IgD-negative memory B cell (primary cell): ENCODE results near the gene GPC5. TPM values are rescaled to one million over a fixed set of nuclear protein-coding genes. Genes with fewer than 3 reads are reported as not detected.

ENCODE experiments used
- H3K27ac Mint-ChIP-seq, 3 donors: one replicate each; pipeline ENCODE4 v1.8.0; 2020 to 2022; ENCODE audit warnings: mild to moderate bottlenecking in 3 of 3, mixed read lengths in 3 of 3, moderate library complexity in 1 of 3
- H3K27me3 Mint-ChIP-seq: one replicate; pipeline ENCODE4 v1.8.0; 2021; ENCODE audit warnings: mixed read lengths
- H3K36me3 Mint-ChIP-seq: one replicate; pipeline ENCODE4 v1.8.0; 2020; ENCODE audit warnings: mild to moderate bottlenecking, mixed read lengths
- H3K4me1 Mint-ChIP-seq, 3 donors: one replicate each; pipeline ENCODE4 v1.8.0; 2020 to 2022; ENCODE audit warnings: mixed read lengths in 3 of 3, mild to moderate bottlenecking in 1 of 3
- H3K4me3 Mint-ChIP-seq, 4 donors: one replicate each; pipeline ENCODE4 v1.8.0; 2020 to 2022; ENCODE audit warnings: mild to moderate bottlenecking in 4 of 4, mixed read lengths in 4 of 4, moderate library complexity in 3 of 4
- H3K9me3 Mint-ChIP-seq, 3 donors: one replicate each; pipeline ENCODE4 v1.8.0; 2020 to 2021; ENCODE audit warnings: mixed read lengths in 3 of 3, mild to moderate bottlenecking in 1 of 3
- polyA plus RNA-seq: library from polyadenylated mRNA; unstranded; fragments of 300-500 nt; fragmentation: Illumina TruSeq; gene quantifications from one replicate; pipeline ENCODE4 v1.2.3, GENCODE V29; 2021

GPC5 gene
- polyA plus RNA-seq, 1 donor from 2014 or later: 0.24 TPM

GRCh38 chr13:91805605-91806004 lies 407.2 kb downstream of the GPC5 start:
- Mint-ChIP-seq H3K36me3 (no peaks in the 10 kb centered on the region), H3K4me1 (peaks cover 0 to 2% (median 0%) of the 10 kb centered on the region in 3 donors), H3K27me3 (no peaks in the 10 kb centered on the region), H3K9me3 (no peaks in the 10 kb centered on the region), H3K27ac (no peak overlapping the region), H3K4me3 (no peak overlapping the region)

- no peaks in the 10 kb centered on the region for H3K36me3 Mint-ChIP-seq
- H3K4me3 Mint-ChIP-seq: no peak overlapping the region
- no peak overlapping the region for H3K27ac Mint-ChIP-seq
- no peaks in the 10 kb centered on the region for H3K27me3 Mint-ChIP-seq
- H3K4me1 Mint-ChIP-seq: peaks cover 0 to 2% (median 0%) of the 10 kb centered on the region in 3 donors
- no peaks in the 10 kb centered on the region for H3K9me3 Mint-ChIP-seq
These were observed 410.7 kb downstream of the GPC5 start for GRCh38 chr13:91809161-91809560.

GRCh38 chr13:91813253-91813652 lies 414.8 kb downstream of the GPC5 start:
- H3K27me3 Mint-ChIP-seq: no peaks in the 10 kb centered on the region
- H3K27ac Mint-ChIP-seq: no peak overlapping the region
- H3K9me3 Mint-ChIP-seq: no peaks in the 10 kb centered on the region
- peaks cover 0 to 2% (median 0%) of the 10 kb centered on the region in 3 donors for H3K4me1 Mint-ChIP-seq
- no peak overlapping the region for H3K4me3 Mint-ChIP-seq
- no peaks in the 10 kb centered on the region for H3K36me3 Mint-ChIP-seq

GRCh38 chr13:91816263-91816807 lies 417.9 kb downstream of the GPC5 start:
- H3K27ac Mint-ChIP-seq: no peak overlapping the region
- H3K27me3 Mint-ChIP-seq: no peaks in the 10 kb centered on the region
- no peak overlapping the region for H3K4me3 Mint-ChIP-seq
- peaks cover 0 to 2% (median 0%) of the 10 kb centered on the region in 3 donors for H3K4me1 Mint-ChIP-seq
- H3K36me3 Mint-ChIP-seq: no peaks in the 10 kb centered on the region
- H3K9me3 Mint-ChIP-seq: no peaks in the 10 kb centered on the region

GRCh38 chr13:91817250-91817649 lies 418.8 kb downstream of the GPC5 start:
- Mint-ChIP-seq H3K36me3 (no peaks in the 10 kb centered on the region), H3K4me1 (peaks cover 0 to 2% (median 0%) of the 10 kb centered on the region in 3 donors), H3K27me3 (no peaks in the 10 kb centered on the region), H3K4me3 (no peak overlapping the region), H3K9me3 (no peaks in the 10 kb centered on the region), H3K27ac (no peak overlapping the region)

- no peak overlapping the region for H3K27ac Mint-ChIP-seq
- H3K4me1 Mint-ChIP-seq: no peaks in the 10 kb centered on the region
- no peak overlapping the region for H3K4me3 Mint-ChIP-seq
These were observed 426.0 kb downstream of the GPC5 start for GRCh38 chr13:91824416-91824815.

GRCh38 chr13:91825516-91825915 lies 427.1 kb downstream of the GPC5 start:
- Mint-ChIP-seq H3K27ac (no peak overlapping the region), H3K9me3 (peaks cover 0 to 19% (median 5%) of the 10 kb centered on the region in 3 donors), H3K4me3 (no peak overlapping the region), H3K4me1 (no peaks in the 10 kb centered on the region), H3K27me3 (no peaks in the 10 kb centered on the region), H3K36me3 (no peaks in the 10 kb centered on the region)

More at GRCh38 chr13:91824416-91824815, 426.0 kb downstream of the GPC5 start:
- Mint-ChIP-seq H3K27me3 (no peaks in the 10 kb centered on the region), H3K9me3 (peaks cover 0 to 14% (median 2%) of the 10 kb centered on the region in 3 donors), H3K36me3 (no peaks in the 10 kb centered on the region)

GRCh38 chr13:91836553-91836952 lies 438.1 kb downstream of the GPC5 start:
- H3K9me3 Mint-ChIP-seq: peaks cover 4 to 8% (median 6%) of the 10 kb centered on the region in 3 donors
- H3K27ac Mint-ChIP-seq: no peak overlapping the region
- H3K36me3 Mint-ChIP-seq: no peaks in the 10 kb centered on the region
- H3K27me3 Mint-ChIP-seq: no peaks in the 10 kb centered on the region
- no peak overlapping the region for H3K4me3 Mint-ChIP-seq
- no peaks in the 10 kb centered on the region for H3K4me1 Mint-ChIP-seq

- Mint-ChIP-seq H3K9me3 (peaks cover 0 to 18% (median 3%) of the 10 kb centered on the region in 3 donors), H3K36me3 (no peaks in the 10 kb centered on the region), H3K27ac (no peak overlapping the region), H3K27me3 (no peaks in the 10 kb centered on the region), H3K4me1 (no peaks in the 10 kb centered on the region), H3K4me3 (no peak overlapping the region)
These were observed 447.2 kb downstream of the GPC5 start for GRCh38 chr13:91845612-91846011.

GRCh38 chr13:91863699-91864098 lies 465.3 kb downstream of the GPC5 start:
- Mint-ChIP-seq H3K4me3 (no peak overlapping the region), H3K36me3 (no peaks in the 10 kb centered on the region), H3K4me1 (peaks cover 0 to 2% (median 0%) of the 10 kb centered on the region in 3 donors), H3K27me3 (no peaks in the 10 kb centered on the region), H3K27ac (no peak overlapping the region), H3K9me3 (peaks cover 0 to 6% (median 3%) of the 10 kb centered on the region in 3 donors)

- Mint-ChIP-seq H3K27ac (no peak overlapping the region), H3K36me3 (no peaks in the 10 kb centered on the region), H3K4me1 (peaks cover 0 to under 1% (median 0%) of the 10 kb centered on the region in 3 donors), H3K9me3 (peaks cover 3 to 6% (median 6%) of the 10 kb centered on the region in 3 donors), H3K27me3 (no peaks in the 10 kb centered on the region), H3K4me3 (peak overlapping the region in 1 of 4 donors; percentile 4)
These were observed 469.9 kb downstream of the GPC5 start for GRCh38 chr13:91868351-91868750.

GRCh38 chr13:91878491-91878890 lies 480.1 kb downstream of the GPC5 start:
- Mint-ChIP-seq H3K9me3 (peaks cover 3 to 6% (median 4%) of the 10 kb centered on the region in 3 donors), H3K4me3 (no peak overlapping the region), H3K4me1 (no peaks in the 10 kb centered on the region), H3K27me3 (no peaks in the 10 kb centered on the region), H3K36me3 (no peaks in the 10 kb centered on the region), H3K27ac (no peak overlapping the region)

- no peaks in the 10 kb centered on the region for H3K4me1 Mint-ChIP-seq
- H3K36me3 Mint-ChIP-seq: no peaks in the 10 kb centered on the region
- no peak overlapping the region for H3K27ac Mint-ChIP-seq
- H3K4me3 Mint-ChIP-seq: no peak overlapping the region
- H3K9me3 Mint-ChIP-seq: peaks cover 5 to 6% (median 6%) of the 10 kb centered on the region in 3 donors
- H3K27me3 Mint-ChIP-seq: no peaks in the 10 kb centered on the region
These were observed 480.9 kb downstream of the GPC5 start for GRCh38 chr13:91879360-91879759.

- Mint-ChIP-seq H3K27ac (no peak overlapping the region), H3K36me3 (no peaks in the 10 kb centered on the region), H3K4me1 (no peaks in the 10 kb centered on the region), H3K4me3 (no peak overlapping the region), H3K27me3 (no peaks in the 10 kb centered on the region), H3K9me3 (peaks cover 0 to 12% (median 5%) of the 10 kb centered on the region in 3 donors)
These were observed 484.5 kb downstream of the GPC5 start for GRCh38 chr13:91882918-91883317.

- H3K9me3 Mint-ChIP-seq: peaks cover 0 to 14% (median 2%) of the 10 kb centered on the region in 3 donors
- H3K27ac Mint-ChIP-seq: no peak overlapping the region
- no peak overlapping the region for H3K4me3 Mint-ChIP-seq
- H3K36me3 Mint-ChIP-seq: no peaks in the 10 kb centered on the region
- H3K27me3 Mint-ChIP-seq: no peaks in the 10 kb centered on the region
- no peaks in the 10 kb centered on the region for H3K4me1 Mint-ChIP-seq
These were observed 491.2 kb downstream of the GPC5 start for GRCh38 chr13:91889641-91890040.

- no peaks in the 10 kb centered on the region for H3K4me1 Mint-ChIP-seq
- peaks cover 2% of the 10 kb centered on the region for H3K36me3 Mint-ChIP-seq
- no peak overlapping the region for H3K27ac Mint-ChIP-seq
- no peak overlapping the region for H3K4me3 Mint-ChIP-seq
- H3K9me3 Mint-ChIP-seq: peaks cover 1 to 15% (median 3%) of the 10 kb centered on the region in 3 donors
- no peaks in the 10 kb centered on the region for H3K27me3 Mint-ChIP-seq
These were observed 492.7 kb downstream of the GPC5 start for GRCh38 chr13:91891141-91891540.
